Stimulated activated CD8-positive, alpha-beta memory T cell treated with anti-CD3 and anti-CD28 coated beads, Interleukin-7, amount 100 ng/mL, for 24 hours (primary cell): ENCODE data around the gene PUSL1.

Experiments used
- DNase-seq: peaks from one replicate; pipeline ENCODE4 v3.0.0-alpha.2; 2020; ENCODE audit warnings: low read depth

The PUSL1 gene

DNA sequence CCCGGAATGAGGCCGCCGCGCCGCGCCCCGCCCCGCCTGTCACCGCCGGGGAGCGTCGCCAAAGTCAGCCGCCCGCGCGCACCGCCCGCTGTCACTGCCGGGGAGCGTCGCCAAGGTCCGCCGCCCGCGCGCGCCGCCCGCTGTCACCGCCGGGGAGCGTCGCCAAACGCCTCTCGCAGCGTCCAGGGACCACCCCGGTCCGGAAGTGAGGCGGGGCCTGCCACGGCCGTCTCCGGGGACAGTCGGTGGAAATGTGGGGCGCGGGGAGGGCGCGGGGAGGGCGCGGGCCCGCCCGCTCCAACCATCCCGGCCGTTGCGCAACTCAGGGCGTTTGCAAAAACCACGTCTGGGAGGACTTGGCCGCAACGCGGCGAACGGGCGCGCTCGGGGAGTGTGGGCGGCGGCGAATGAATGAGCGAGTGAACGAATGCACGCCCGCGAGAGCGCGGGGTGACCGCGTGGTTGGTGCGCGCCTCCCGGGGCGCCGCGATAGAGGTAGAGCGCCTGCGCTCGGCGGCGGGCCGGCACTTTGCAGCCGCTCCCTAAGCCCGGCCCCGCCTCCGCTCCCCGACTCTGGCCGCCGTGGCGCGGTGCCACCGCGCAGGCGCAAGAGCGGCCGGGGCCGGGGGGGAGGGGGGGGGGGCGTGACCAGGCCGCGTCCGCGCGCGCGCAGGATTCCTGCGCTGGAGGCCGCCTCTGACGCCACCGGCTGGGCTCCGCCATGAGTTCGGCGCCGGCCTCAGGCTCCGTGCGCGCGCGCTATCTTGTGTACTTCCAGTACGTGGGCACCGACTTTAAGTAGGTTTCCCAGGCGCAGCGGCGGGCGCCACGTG lies at the start of gene PUSL1, which contains the start of gene ACAP3:
TSS of gene PUSL1 (plus strand) at position 675 of the 833 bp plus-strand sequence. CDS start at position 722, 47 bp downstream.
TSS of gene ACAP3 (minus strand) at position 8 of the 833 bp plus-strand sequence. CDS start 115 bp downstream, outside the sequence.
- peak; percentile 64 for DNase-seq

GRCh38 chr1:1259119-1259488 lies 49.3 kb upstream of the PUSL1 start:
- DNase-seq: no peak

GRCh38 chr1:1259540-1259939 lies 48.9 kb upstream of the PUSL1 start:
- DNase-seq: no peak

- DNase-seq: no peak
These were observed 48.3 kb upstream of the PUSL1 start for GRCh38 chr1:1259951-1260600.

DNA sequence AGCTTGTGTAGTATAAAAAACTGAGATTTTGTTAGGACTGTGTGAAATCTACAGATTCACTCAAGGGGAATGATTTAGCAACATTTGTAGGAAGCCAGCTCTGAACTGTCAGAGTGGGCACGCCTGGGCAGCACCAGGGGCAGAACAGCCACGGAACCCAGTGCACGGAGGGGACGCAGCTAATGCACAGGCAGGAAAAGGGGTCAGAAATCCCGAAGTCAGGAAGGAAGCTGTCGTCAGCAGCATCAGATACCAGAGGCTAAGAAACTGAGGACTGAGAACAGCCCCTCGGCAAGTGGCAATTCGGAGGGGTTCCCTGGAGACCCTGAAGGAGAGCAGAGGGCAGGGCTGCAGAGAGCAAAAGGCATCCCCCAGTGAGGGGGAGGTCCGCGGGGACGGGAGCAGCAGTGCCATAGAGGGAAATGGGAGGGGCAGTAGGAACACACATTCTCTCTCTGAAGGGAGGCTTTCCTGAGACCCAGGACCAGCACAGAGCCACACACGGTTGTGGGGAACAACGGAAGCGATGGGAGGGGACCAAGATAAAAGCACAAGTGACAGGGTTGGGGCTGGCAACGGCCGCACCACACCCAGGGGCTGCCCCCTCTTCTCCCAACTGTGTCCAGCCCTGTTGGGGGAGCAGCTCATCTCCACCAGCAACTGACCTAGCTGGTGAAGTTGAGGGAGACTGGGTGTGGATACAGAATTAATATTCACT lies 47.4 kb upstream of the PUSL1 start:
- DNase-seq: no peak

DNA sequence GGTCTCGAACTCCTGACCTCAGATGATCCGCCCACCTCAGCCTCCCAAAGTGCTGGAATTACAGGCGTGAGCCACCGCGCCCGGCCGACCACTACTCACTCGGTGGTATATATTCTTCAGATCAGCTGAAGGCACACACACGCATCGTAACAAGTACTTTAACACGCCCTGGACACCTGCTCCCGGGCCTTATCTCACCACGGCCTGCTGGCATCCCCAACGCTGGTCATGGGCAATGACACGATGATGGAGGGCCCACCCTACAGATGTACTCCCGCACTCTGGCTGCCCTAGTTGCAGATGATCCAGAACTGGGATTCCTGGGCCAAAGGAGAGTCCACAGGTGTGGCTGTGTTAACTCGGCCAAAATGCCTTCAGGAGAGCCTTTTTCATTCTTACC lies 46.3 kb upstream of the PUSL1 start:
- no peak for DNase-seq

- no peak for DNase-seq
These were observed 45.6 kb upstream of the PUSL1 start for GRCh38 chr1:1262758-1263157.

DNA sequence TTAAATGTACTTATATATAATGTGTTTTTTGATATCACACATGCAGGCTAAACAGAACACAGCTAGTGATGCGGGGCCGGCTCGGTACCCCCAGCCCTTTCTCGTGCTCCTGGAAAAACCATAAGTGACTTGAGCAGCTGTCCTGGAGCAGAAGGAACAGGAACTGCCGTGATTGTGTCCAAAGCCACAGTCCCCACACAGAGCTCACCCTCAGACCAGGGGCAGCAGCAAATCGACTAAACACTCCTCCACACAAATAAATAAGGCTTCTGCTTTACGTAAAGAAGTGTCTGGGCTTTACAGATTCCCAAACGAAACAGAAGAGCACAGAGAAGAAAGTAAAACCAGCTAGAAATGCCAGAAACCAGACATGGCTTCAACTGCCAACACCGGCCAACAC lies 44.4 kb upstream of the PUSL1 start:
- DNase-seq: no peak

DNA sequence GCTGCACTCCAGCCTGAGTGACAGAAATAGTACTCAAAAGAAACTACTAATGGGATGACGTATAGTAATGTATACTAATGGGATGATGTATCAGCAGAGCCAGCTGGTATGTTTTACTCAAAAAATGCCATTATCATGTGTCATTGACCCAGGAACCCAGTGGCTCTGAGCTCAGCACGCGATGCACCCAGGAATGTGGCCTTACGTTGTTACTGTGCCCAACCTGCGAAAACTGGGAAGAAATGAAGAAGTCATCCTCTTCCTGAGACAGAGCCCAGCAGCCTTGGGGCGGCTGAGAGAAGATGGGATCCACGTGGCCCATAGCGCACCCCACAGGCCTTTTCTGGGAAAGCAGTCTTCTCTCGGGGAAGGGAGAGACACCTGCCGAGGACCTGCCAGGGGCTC lies 43.5 kb upstream of the PUSL1 start:
- DNase-seq: no peak

DNA sequence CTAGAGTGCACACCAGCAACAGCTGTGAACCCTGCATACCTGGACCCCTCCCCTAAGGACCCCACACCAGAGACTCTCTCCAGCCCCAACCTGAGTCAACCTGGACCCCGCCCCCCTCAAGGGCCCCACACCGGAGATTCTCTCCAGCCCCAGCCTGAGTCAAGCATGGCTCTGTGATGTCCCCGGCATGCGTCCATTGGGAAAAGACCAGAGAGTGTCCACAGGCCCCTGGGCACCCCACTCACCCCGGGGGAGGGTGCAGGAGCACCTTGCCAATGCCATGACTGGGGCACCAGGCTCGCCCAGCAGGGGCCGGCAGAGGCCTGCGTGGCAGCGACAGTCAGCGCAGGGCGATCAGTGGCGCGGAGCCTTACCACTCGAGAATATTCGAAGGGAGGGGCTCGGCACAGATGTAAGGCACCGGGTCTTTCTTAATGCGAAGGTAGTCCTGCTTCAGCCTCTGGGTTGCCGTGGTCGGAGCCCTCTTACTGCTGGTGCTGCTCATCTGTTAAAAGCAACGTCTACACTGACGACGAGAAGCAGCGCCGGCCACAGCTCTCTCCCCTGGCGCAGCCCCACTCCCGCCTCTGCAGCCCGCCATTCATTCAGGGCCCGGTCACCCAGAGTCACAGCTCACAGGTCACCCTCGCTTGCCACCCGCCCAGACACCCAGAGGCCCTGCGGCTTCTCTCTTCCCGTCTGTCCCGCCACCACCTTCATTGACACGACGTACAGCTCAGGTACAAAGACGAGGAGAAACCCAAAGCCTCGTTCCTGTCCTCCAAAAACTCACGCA lies 40.7 kb upstream of the PUSL1 start:
- DNase-seq: no peak

DNA sequence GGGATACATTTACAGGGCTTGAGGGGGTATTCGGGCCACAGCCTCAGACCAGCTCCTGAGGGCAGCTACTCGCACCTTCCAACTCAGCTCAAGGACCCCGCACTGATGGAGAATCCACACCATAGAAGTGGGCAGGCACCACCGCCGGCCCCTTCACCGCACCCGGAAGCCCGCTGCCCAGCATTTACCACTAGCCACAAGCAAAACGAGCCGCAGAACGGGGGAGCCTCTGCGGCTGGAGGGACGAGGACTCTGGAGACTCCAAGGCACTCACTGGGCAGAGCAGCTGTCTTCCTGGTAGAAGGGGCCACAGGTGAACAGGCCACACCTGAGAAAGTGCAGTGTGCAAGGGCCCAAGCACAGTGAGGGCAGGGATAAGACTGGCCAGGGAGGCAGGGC lies 40.1 kb upstream of the PUSL1 start:
- DNase-seq: no peak

- DNase-seq: no peak
These were observed 37.6 kb upstream of the PUSL1 start for GRCh38 chr1:1270813-1271212.

- no peak for DNase-seq
These were observed 35.8 kb upstream of the PUSL1 start for GRCh38 chr1:1272341-1273208.

GRCh38 chr1:1273209-1273511 lies 35.2 kb upstream of the PUSL1 start:
- DNase-seq: no peak

- DNase-seq: peak; percentile 85
These were observed 34.7 kb upstream of the PUSL1 start, which contains the start of gene UBE2J2 for GRCh38 chr1:1273512-1274298. Gene UBE2J2, minus strand, starts transcription at chr1:1273854. Its CDS starts 5,862 bp downstream, at chr1:1267992.

GRCh38 chr1:1274299-1274930 lies 34.0 kb upstream of the PUSL1 start:
- DNase-seq: no peak

DNA sequence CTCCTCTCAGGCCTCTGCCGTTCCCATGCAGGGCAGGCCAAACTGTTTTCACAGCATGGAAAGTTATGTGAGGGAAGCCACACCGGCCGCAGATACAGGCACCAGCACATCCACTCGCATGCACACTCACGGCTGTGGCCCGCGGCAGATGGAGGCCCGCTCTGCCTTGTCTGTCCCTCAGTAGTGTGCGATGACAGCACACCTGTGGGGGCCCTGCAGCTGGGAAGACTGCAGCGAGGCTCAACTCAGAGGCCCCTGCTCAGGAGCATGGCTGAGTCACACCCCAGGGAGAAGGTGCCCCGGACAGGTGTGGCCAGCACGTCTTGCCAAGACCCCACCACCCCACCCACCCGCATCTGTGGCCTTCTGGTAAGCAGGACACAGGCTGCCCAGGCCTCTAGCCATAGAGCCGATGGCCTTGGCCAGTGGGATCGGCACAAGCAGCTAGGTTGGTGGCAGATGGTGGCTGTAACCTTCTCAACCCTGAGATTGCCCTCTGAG lies 33.4 kb upstream of the PUSL1 start:
- DNase-seq: no peak

- no peak for DNase-seq
These were observed 32.6 kb upstream of the PUSL1 start for GRCh38 chr1:1275836-1276235.

DNA sequence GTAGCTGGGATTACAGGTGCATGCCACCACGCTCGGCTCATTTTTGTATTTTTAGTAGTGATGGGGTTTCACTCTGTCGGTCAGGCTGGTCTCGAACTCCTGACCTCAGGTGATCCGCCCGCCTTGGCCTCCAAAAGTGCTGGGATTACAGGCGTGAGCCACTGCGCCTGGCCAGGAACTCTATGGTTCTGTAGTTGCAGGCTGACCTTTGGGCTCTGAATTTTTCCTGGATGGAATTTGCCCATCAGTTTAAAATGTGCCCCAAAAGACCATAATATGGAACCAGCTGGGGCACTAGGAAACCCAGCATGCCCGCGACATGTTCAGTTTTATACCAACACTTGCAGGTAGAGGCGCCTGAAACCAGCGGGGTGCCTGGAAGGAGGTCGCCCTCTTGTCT lies 29.8 kb upstream of the PUSL1 start:
- DNase-seq: no peak

- DNase-seq: no peak
These were observed 29.4 kb upstream of the PUSL1 start for GRCh38 chr1:1279028-1279427.
